Prostate gland (tissue), 2 donors: ENCODE measurements around the gene PROKR1.

Source experiments
- POLR2A ChIP-seq: fragments of 450-650 bp; IDR thresholded peaks from one replicate; pipeline ENCODE4 v1.6.1; 2016; ENCODE audit warnings: antibody characterized with exemption, mild to moderate bottlenecking
- TF ChIP-seq, protein P1 (sequence below), 4 experiments: fragments of 200-600 bp in 2 of 4; fragments of 450-650 bp in 2 of 4; sonication (generic) in 2 of 4; IDR thresholded peaks; 1 replicate in 3 of 4; 2 replicates in 1 of 4; pipeline ENCODE4 v1.5.1; 2016 to 2019; ENCODE audit warnings: antibody characterized with exemption in 4 of 4, mild to moderate bottlenecking in 2 of 4, moderate library complexity in 2 of 4

DNA sequence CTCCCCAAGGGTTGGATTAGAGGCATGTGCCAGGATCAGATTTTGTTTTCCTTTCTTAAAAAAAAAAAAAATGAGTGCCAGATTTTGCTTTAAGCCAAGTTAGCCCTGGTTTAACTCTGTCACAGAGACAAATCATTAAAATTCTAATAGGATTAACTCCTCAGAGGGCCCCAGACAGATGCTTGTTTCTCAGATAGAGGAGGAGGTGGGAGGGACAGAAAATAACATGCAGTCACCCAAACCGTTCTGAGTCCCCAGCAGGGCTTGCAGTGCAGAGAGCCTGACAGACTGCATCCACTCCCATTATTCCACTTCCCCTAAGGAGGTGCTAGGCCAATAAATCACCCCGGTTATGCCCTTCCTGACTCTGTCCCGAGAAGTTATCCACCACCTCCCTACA, 6.3 kb upstream of the PROKR1 start:
- TF ChIP-seq POLR2A, result no peak
- TF ChIP-seq, protein P1, sequence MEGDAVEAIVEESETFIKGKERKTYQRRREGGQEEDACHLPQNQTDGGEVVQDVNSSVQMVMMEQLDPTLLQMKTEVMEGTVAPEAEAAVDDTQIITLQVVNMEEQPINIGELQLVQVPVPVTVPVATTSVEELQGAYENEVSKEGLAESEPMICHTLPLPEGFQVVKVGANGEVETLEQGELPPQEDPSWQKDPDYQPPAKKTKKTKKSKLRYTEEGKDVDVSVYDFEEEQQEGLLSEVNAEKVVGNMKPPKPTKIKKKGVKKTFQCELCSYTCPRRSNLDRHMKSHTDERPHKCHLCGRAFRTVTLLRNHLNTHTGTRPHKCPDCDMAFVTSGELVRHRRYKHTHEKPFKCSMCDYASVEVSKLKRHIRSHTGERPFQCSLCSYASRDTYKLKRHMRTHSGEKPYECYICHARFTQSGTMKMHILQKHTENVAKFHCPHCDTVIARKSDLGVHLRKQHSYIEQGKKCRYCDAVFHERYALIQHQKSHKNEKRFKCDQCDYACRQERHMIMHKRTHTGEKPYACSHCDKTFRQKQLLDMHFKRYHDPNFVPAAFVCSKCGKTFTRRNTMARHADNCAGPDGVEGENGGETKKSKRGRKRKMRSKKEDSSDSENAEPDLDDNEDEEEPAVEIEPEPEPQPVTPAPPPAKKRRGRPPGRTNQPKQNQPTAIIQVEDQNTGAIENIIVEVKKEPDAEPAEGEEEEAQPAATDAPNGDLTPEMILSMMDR (IDR thresholded peaks at IDR 0.05), result no peak
